Adrenal gland (tissue), 5 donors: ENCODE measurements around the gene SRGAP1.

ENCODE experiments used
- POLR2A ChIP-seq, 2 donors: fragments of 450-650 bp; IDR thresholded peaks; one replicate each; pipeline ENCODE4 v1.6.1; 2017; ENCODE audit warnings: antibody characterized with exemption in 2 of 2, mild to moderate bottlenecking in 2 of 2, moderate library complexity in 1 of 2
- TF ChIP-seq, protein P1 (sequence below), 6 experiments: fragments of 450-650 bp in 4 of 6; fragments of 200-600 bp in 2 of 6; sonication (generic) in 1 of 6; IDR thresholded peaks; 1 replicate in 5 of 6; 2 replicates in 1 of 6; pipeline versions ENCODE4 v1.5.1 to v1.8.0; 2016 to 2021; ENCODE audit warnings: antibody characterized with exemption in 6 of 6, mild to moderate bottlenecking in 2 of 6, moderate library complexity in 1 of 6
- donor health status: DM: no; HTN: no; CAD: no.

DNA sequence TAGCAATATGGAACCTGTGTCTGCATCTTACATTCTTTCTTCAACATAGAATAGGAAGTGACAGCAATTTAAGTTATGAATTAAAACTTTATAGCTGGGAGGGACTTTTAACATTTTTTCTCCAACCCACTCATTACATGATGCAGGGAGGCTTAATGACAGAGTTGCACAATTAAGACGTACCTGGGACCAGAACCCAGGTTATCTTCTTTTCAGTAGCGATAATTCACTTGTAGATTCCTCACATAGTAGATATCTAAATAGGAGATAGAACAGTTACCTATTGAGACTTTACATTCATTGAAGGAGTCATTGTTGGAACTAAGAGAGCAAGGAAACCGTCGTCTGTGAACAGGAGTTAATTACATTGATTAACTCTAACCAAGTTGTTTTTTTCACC is 5.1 kb downstream of the SRGAP1 start:
- TF ChIP-seq, protein P1, sequence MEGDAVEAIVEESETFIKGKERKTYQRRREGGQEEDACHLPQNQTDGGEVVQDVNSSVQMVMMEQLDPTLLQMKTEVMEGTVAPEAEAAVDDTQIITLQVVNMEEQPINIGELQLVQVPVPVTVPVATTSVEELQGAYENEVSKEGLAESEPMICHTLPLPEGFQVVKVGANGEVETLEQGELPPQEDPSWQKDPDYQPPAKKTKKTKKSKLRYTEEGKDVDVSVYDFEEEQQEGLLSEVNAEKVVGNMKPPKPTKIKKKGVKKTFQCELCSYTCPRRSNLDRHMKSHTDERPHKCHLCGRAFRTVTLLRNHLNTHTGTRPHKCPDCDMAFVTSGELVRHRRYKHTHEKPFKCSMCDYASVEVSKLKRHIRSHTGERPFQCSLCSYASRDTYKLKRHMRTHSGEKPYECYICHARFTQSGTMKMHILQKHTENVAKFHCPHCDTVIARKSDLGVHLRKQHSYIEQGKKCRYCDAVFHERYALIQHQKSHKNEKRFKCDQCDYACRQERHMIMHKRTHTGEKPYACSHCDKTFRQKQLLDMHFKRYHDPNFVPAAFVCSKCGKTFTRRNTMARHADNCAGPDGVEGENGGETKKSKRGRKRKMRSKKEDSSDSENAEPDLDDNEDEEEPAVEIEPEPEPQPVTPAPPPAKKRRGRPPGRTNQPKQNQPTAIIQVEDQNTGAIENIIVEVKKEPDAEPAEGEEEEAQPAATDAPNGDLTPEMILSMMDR (IDR thresholded peaks at IDR 0.05), result no peak
- TF ChIP-seq POLR2A (IDR thresholded peaks at IDR 0.05), result no peak
